Measurements from ENCODE around the gene RAPGEF2. TPM values are rescaled to one million over a fixed set of nuclear protein-coding genes. Genes with fewer than 3 reads are reported as not detected.

Gene RAPGEF2
- total RNA-seq, 2 donors from 2014 or later: 38.2 to 46.7 TPM

DNA sequence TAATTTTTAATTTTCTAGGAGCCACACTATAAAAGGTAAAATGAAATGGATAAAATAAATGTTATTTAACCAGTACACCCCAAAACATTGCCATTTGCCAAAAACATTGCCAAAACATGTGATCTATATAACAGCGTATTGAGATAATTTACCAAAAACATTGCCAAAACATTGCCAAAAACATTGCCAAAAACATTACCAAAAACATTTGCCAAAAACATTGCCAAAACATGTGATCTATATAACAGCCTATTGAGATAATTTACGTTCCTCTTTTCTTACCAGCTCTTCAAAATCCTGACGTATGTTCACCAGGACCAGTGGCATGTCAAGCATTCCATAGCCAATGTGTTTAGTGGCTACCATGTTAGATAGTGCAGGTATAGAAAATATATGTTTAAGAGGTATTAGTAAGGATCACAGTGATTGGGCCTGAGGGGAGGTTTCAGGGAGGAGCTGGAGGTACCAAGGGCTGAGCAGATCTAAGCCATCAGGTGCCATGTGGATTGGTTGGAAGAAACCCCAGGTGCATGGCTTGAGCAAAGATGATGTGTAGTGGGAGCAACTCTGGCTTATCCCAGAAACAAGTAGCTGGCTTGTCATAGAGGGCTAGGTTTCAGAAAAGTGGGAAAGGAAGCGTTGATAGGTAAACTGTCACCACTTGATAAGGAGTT lies 42.6 kb downstream of the RAPGEF2 start:
- H3K4me3 ChIP-seq: no peak overlapping the region
- no peaks in the 10 kb centered on the region for H3K9me3 ChIP-seq
- 87% methylated on average over 4 of the region's 4 CpGs for WGBS, 2 donors
- H3K4me1 ChIP-seq: peaks cover 31% of the 10 kb centered on the region
- DNase-seq (no peak), ATAC-seq (no peak)
- H3K27me3 ChIP-seq: no peaks in the 10 kb centered on the region
- no peak overlapping the region for H3K27ac ChIP-seq
- no peaks in the 10 kb centered on the region for H3K36me3 ChIP-seq (replicated peaks in 1 of 2; ENCODE audit: insufficient read depth in 1 of 2, low read depth in 2 of 2)
- intact Hi-C loops (cut with DNase I): no loop called here
- TF ChIP-seq POLR2A (IDR thresholded peaks at IDR 0.05): no peak
- TF ChIP-seq, protein P1, sequence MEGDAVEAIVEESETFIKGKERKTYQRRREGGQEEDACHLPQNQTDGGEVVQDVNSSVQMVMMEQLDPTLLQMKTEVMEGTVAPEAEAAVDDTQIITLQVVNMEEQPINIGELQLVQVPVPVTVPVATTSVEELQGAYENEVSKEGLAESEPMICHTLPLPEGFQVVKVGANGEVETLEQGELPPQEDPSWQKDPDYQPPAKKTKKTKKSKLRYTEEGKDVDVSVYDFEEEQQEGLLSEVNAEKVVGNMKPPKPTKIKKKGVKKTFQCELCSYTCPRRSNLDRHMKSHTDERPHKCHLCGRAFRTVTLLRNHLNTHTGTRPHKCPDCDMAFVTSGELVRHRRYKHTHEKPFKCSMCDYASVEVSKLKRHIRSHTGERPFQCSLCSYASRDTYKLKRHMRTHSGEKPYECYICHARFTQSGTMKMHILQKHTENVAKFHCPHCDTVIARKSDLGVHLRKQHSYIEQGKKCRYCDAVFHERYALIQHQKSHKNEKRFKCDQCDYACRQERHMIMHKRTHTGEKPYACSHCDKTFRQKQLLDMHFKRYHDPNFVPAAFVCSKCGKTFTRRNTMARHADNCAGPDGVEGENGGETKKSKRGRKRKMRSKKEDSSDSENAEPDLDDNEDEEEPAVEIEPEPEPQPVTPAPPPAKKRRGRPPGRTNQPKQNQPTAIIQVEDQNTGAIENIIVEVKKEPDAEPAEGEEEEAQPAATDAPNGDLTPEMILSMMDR (IDR thresholded peaks at IDR 0.05): no peak

DNA sequence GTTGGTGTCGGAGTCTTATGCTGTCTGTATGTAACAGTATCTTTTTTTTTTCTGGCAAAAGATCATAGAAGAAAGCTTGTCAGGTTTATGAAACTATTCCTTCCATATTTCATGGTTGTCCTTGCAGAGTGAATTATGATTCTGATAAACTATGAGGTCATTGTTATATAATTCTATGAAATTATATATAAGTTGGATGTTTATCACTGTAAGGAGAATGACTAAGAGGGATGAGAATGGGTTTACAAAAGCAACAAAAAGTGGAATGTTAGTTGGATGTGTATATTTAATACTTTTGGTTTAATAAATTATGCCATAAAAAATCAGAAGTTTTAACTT lies 43.1 kb downstream of the RAPGEF2 start:
- no peak for TF ChIP-seq POLR2A (IDR thresholded peaks at IDR 0.05)
- TF ChIP-seq, protein P1 (IDR thresholded peaks at IDR 0.05): no peak
- H3K4me3 ChIP-seq: no peak overlapping the region
- no peaks in the 10 kb centered on the region for H3K9me3 ChIP-seq
- H3K4me1 ChIP-seq: peaks cover 36% of the 10 kb centered on the region
- intact Hi-C loops (cut with DNase I): no loop called here
- H3K27me3 ChIP-seq: no peaks in the 10 kb centered on the region
- H3K27ac ChIP-seq: no peak overlapping the region
- ATAC-seq (no peak), DNase-seq (no peak)
- 59 to 60% methylated on average over 1 of the region's 1 CpG for WGBS, 2 donors
- no peaks in the 10 kb centered on the region for H3K36me3 ChIP-seq (replicated peaks in 1 of 2; ENCODE audit: insufficient read depth in 1 of 2, low read depth in 2 of 2)

DNA sequence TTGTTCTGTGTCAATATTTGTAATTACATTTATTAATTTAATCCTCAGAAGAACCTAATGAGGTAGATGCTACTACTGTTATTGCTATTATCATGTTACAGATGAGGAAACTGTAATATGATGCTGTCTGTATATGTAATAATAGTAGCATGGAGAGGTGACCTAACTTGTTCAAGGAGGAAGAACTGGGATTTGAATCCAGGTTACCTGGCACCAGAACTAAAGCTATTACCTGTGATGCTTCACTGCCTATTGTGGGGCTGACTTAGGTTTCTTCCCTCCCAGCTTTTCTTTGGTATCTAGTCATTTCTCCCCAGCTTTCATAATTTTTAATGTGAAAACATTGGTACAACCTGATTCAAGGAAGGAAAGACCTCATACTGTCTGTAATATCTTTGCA lies 43.6 kb downstream of the RAPGEF2 start:
- Histone ChIP-seq H3K9me3 (no peaks in the 10 kb centered on the region), H3K36me3 (replicated peaks in 1 of 2; ENCODE audit: insufficient read depth in 1 of 2, low read depth in 2 of 2) (no peaks in the 10 kb centered on the region), H3K4me3 (no peak overlapping the region), H3K27ac (no peak overlapping the region), H3K27me3 (no peaks in the 10 kb centered on the region), H3K4me1 (peaks cover 41% of the 10 kb centered on the region)
- DNase-seq (no peak), ATAC-seq (no peak)
- intact Hi-C loops (cut with DNase I): no loop called here
- no peak for TF ChIP-seq POLR2A (IDR thresholded peaks at IDR 0.05)
- TF ChIP-seq, protein P1 (IDR thresholded peaks at IDR 0.05): no peak

DNA sequence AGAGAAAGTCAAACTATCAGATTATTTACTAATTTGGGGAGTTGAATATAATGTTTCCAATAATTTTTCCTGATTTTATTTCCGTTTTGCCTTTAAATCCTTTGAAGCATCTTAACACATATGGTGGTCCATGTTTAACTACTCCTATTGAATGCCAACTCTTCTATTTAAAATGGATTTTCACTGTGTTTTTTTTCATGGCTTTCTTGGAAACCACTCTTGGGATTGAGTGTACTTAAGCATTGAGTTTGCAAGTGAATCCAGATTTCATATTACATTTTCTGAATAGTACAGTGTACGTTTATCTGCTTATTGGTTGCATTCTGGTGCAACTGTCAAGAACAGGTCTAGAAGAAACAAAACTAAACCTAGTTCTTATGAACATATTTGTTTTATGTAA lies 45.6 kb downstream of the RAPGEF2 start:
- no peaks in the 10 kb centered on the region for H3K9me3 ChIP-seq
- H3K27me3 ChIP-seq: no peaks in the 10 kb centered on the region
- TF ChIP-seq POLR2A (IDR thresholded peaks at IDR 0.05): no peak
- TF ChIP-seq, protein P1 (IDR thresholded peaks at IDR 0.05): no peak
- H3K36me3 ChIP-seq (replicated peaks in 1 of 2; ENCODE audit: insufficient read depth in 1 of 2, low read depth in 2 of 2): no peaks in the 10 kb centered on the region
- H3K4me1 ChIP-seq: peaks cover 41% of the 10 kb centered on the region
- ATAC-seq: no peak
- WGBS, 2 donors: 62 to 93% methylated on average over 2 of the region's 2 CpGs
- intact Hi-C loops (cut with DNase I): no loop called here
- no peak overlapping the region for H3K4me3 ChIP-seq
- H3K27ac ChIP-seq: no peak overlapping the region
- DNase-seq: no peak

- WGBS, 2 donors: 95 to 98% methylated on average over 1 of the region's 1 CpG
- no peaks in the 10 kb centered on the region for H3K9me3 ChIP-seq
- DNase-seq (no peak), ATAC-seq (no peak)
- no peaks in the 10 kb centered on the region for H3K36me3 ChIP-seq (replicated peaks in 1 of 2; ENCODE audit: insufficient read depth in 1 of 2, low read depth in 2 of 2)
- no peak overlapping the region for H3K27ac ChIP-seq
- H3K4me3 ChIP-seq: no peak overlapping the region
- TF ChIP-seq POLR2A (IDR thresholded peaks at IDR 0.05): no peak
- TF ChIP-seq, protein P1 (IDR thresholded peaks at IDR 0.05): no peak
- peaks cover 53% of the 10 kb centered on the region for H3K4me1 ChIP-seq
- no peaks in the 10 kb centered on the region for H3K27me3 ChIP-seq
- intact Hi-C loops (cut with DNase I): no loop called here
These were observed 46.8 kb downstream of the RAPGEF2 start for GRCh38 chr4:159149666-159150065.
